NT2/D1 (cell line): ENCODE data around the gene SLC6A13.

ENCODE experiments used
- SUZ12 ChIP-seq: IDR thresholded peaks from 2 replicates; pipeline ENCODE4 v1.6.1; 2011; ENCODE audit not compliant: insufficient read length, insufficient read depth; ENCODE audit errors: extremely low read depth
- YY1 ChIP-seq: IDR thresholded peaks from 2 replicates; pipeline ENCODE4 v1.6.1; 2011; ENCODE audit not compliant: insufficient read length, insufficient read depth
- ZNF274 ChIP-seq: IDR thresholded peaks from 2 replicates; pipeline ENCODE4 v1.6.1; 2011; ENCODE audit warnings: mild to moderate bottlenecking, low read depth, low read length

DNA sequence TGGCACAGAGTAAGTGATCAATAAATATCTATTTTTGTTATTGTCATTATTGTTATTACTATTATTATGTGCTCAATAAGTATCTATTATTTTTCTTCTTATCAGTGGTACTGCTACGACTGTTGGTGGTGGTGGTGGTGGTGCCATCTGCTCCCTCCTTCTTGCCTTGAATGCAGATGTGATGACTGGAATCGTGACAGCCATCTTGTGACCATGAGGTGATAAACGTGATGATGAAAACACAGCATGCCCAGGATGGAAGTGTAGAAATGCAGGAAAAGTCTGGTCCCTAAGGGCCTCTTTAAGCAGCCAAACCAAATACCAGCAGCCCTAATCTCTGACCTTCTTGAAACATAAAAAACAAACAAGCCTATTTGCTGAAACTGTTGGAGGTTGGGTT, 71.1 kb downstream of the SLC6A13 start:
- TF ChIP-seq ZNF274 (no peak), YY1 (no peak), SUZ12 (no peak)
